ENCODE data around the gene MDFI. TPM values are rescaled to one million over a fixed set of nuclear protein-coding genes. Genes with fewer than 3 reads are reported as not detected.

MDFI gene
- total RNA-seq, 2 donors from 2014 or later, result 52.7 to 80.0 TPM

GRCh38 chr6:41626917-41627316 lies 11.4 kb upstream of the MDFI start:
- Mint-ChIP-seq H3K27ac (no peak overlapping the region), H3K4me3 (no peak overlapping the region), H3K27me3 (ENCODE audit: insufficient read depth) (peaks cover 15% of the 10 kb centered on the region), H3K9me3 (peaks cover under 1% of the 10 kb centered on the region), H3K36me3 (ENCODE audit: low read depth) (no peaks in the 10 kb centered on the region), H3K4me1 (peaks cover 8% of the 10 kb centered on the region)
- DNase-seq, result no peak
- Histone ChIP-seq H3K27me3 (ENCODE audit: control insufficient read depth, insufficient read depth, low read length, poor library complexity, severe bottlenecking) (no peaks in the 10 kb centered on the region), H3K4me3 (ENCODE audit: low read length) (no peak overlapping the region), H3K9me3 (ENCODE audit: control insufficient read depth, low read length) (peaks cover 4% of the 10 kb centered on the region), H3K27ac (ENCODE audit: low read depth, low read length) (no peak overlapping the region), H3K4me1 (ENCODE audit: control insufficient read depth, insufficient read depth, low read length) (no peaks in the 10 kb centered on the region), H3K9ac (ENCODE audit: extremely low read depth, low read length, poor library complexity, severe bottlenecking) (no peak overlapping the region), H3K36me3 (ENCODE audit: control insufficient read depth, insufficient read depth, low read length) (no peaks in the 10 kb centered on the region)
- no peak for TF ChIP-seq CTCF (conservative IDR thresholded peaks at IDR 0.05)
- WGBS, 2 experiments (ENCODE audit: insufficient coverage in 1 of 2, insufficient read length in 1 of 2), result 87 to 94% methylated on average over 6 to 8 of the region's 8 CpGs

- Mint-ChIP-seq H3K36me3 (ENCODE audit: low read depth) (no peaks in the 10 kb centered on the region), H3K4me1 (peaks cover 8% of the 10 kb centered on the region), H3K4me3 (no peak overlapping the region), H3K27me3 (ENCODE audit: insufficient read depth) (peaks cover 29% of the 10 kb centered on the region), H3K9me3 (no peaks in the 10 kb centered on the region), H3K27ac (no peak overlapping the region)
- H3K27me3 ChIP-seq (ENCODE audit: control insufficient read depth, insufficient read depth, low read length, poor library complexity, severe bottlenecking), result peaks cover 10% of the 10 kb centered on the region
- H3K9me3 ChIP-seq (ENCODE audit: control insufficient read depth, low read length), result no peaks in the 10 kb centered on the region
- no peak for TF ChIP-seq CTCF (conservative IDR thresholded peaks at IDR 0.05)
- no peak overlapping the region for H3K27ac ChIP-seq (ENCODE audit: low read depth, low read length)
- no peak overlapping the region for H3K4me3 ChIP-seq (ENCODE audit: low read length)
- DNase-seq, result no peak
- H3K4me1 ChIP-seq (ENCODE audit: control insufficient read depth, insufficient read depth, low read length), result no peaks in the 10 kb centered on the region
- no peaks in the 10 kb centered on the region for H3K36me3 ChIP-seq (ENCODE audit: control insufficient read depth, insufficient read depth, low read length)
- no peak overlapping the region for H3K9ac ChIP-seq (ENCODE audit: extremely low read depth, low read length, poor library complexity, severe bottlenecking)
- WGBS, 2 experiments (ENCODE audit: insufficient coverage in 1 of 2, insufficient read length in 1 of 2), result 100% methylated on average over 2 of the region's 2 CpGs; no CpG with 5 or more reads in 1 of the 2 experiments
Observed at GRCh38 chr6:41629128-41629527, 9.1 kb upstream of the MDFI start.

GRCh38 chr6:41630069-41630468 lies 8.2 kb upstream of the MDFI start:
- Histone ChIP-seq H3K4me1 (ENCODE audit: control insufficient read depth, insufficient read depth, low read length) (no peaks in the 10 kb centered on the region), H3K9me3 (ENCODE audit: control insufficient read depth, low read length) (no peaks in the 10 kb centered on the region), H3K27ac (ENCODE audit: low read depth, low read length) (no peak overlapping the region), H3K27me3 (ENCODE audit: control insufficient read depth, insufficient read depth, low read length, poor library complexity, severe bottlenecking) (peaks cover 10% of the 10 kb centered on the region), H3K9ac (ENCODE audit: extremely low read depth, low read length, poor library complexity, severe bottlenecking) (no peak overlapping the region), H3K36me3 (ENCODE audit: control insufficient read depth, insufficient read depth, low read length) (no peaks in the 10 kb centered on the region), H3K4me3 (ENCODE audit: low read length) (no peak overlapping the region)
- peaks cover 38% of the 10 kb centered on the region for H3K27me3 Mint-ChIP-seq (ENCODE audit: insufficient read depth)
- DNase-seq, result no peak
- H3K4me1 Mint-ChIP-seq, result peaks cover 11% of the 10 kb centered on the region
- no peak overlapping the region for H3K4me3 Mint-ChIP-seq
- no peaks in the 10 kb centered on the region for H3K36me3 Mint-ChIP-seq (ENCODE audit: low read depth)
- WGBS, 2 experiments (ENCODE audit: insufficient coverage in 1 of 2, insufficient read length in 1 of 2), result 94 to 96% methylated on average over 4 of the region's 6 CpGs
- no peak for TF ChIP-seq CTCF (conservative IDR thresholded peaks at IDR 0.05)
- H3K27ac Mint-ChIP-seq, result no peak overlapping the region
- no peaks in the 10 kb centered on the region for H3K9me3 Mint-ChIP-seq

Data from endodermal cell (in vitro differentiated cells).